ENCODE results near the gene OR4C3. TPM values are rescaled to one million over a fixed set of nuclear protein-coding genes. Genes with fewer than 3 reads are reported as not detected.
"Not testable (repeated sequence)": the region's sequence is repeated elsewhere in the genome, so short reads cannot be mapped to it uniquely, and the experiment has no call there.

The OR4C3 gene
- total RNA-seq: not detected in 2 replicates

DNA sequence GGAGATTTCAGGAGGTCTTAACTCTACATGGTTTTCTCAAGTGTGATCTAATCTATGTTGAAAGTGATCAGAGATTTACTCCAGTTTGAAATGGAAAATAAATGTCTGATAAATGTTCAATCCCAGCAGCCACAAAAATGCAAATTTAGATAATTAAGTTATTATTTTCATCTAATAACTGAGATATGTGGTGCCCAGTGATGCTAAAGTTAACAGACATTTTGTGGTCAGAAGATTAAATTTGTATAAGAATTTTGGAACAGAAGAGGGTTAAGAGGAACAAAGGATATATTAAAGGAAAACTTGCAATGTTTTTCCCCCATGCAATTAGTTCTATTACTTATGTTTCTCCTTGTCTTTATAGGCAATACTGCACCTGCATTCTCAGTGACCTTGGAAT is at the start of gene OR4C3:
Gene OR4C3 (plus strand): TSS at position 301 of the 400 bp plus-strand sequence. CDS start 102 bp downstream, outside the sequence.
- H3K4me3 ChIP-seq (ENCODE audit: low read depth, low read length); DNase-seq (ENCODE audit: low read depth): not testable (repeated sequence)

DNA sequence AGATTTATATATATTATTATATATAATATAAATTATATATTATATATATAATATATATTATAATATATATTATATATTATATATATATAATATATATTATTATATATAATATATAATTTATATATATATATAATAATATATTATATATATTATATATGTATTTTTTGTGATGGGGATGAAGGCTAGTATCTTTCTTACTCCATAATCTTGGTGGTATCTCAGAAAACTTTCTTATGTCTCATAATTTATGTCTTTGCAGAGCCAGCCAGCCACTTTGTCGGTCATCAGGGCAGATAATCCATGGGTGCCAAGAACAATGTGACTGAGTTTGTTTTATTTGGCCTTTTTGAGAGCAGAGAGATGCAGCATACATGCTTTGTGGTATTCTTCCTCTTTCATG is 18.8 kb upstream of the OR4C3 start, which contains the start of gene OR4S1:
Gene OR4S1 (plus strand): TSS at position 301 of the 400 bp plus-strand sequence. CDS start 0 bp downstream, at position 301.
- no peak for DNase-seq (ENCODE audit: low read depth)
- H3K4me3 ChIP-seq (ENCODE audit: low read depth, low read length): no peak within 1 kb of the TSS
- TF ChIP-seq, protein P1, sequence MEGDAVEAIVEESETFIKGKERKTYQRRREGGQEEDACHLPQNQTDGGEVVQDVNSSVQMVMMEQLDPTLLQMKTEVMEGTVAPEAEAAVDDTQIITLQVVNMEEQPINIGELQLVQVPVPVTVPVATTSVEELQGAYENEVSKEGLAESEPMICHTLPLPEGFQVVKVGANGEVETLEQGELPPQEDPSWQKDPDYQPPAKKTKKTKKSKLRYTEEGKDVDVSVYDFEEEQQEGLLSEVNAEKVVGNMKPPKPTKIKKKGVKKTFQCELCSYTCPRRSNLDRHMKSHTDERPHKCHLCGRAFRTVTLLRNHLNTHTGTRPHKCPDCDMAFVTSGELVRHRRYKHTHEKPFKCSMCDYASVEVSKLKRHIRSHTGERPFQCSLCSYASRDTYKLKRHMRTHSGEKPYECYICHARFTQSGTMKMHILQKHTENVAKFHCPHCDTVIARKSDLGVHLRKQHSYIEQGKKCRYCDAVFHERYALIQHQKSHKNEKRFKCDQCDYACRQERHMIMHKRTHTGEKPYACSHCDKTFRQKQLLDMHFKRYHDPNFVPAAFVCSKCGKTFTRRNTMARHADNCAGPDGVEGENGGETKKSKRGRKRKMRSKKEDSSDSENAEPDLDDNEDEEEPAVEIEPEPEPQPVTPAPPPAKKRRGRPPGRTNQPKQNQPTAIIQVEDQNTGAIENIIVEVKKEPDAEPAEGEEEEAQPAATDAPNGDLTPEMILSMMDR (IDR thresholded peaks at IDR 0.05; ENCODE audit: insufficient read depth, low read depth, low read length): no peak

DNA sequence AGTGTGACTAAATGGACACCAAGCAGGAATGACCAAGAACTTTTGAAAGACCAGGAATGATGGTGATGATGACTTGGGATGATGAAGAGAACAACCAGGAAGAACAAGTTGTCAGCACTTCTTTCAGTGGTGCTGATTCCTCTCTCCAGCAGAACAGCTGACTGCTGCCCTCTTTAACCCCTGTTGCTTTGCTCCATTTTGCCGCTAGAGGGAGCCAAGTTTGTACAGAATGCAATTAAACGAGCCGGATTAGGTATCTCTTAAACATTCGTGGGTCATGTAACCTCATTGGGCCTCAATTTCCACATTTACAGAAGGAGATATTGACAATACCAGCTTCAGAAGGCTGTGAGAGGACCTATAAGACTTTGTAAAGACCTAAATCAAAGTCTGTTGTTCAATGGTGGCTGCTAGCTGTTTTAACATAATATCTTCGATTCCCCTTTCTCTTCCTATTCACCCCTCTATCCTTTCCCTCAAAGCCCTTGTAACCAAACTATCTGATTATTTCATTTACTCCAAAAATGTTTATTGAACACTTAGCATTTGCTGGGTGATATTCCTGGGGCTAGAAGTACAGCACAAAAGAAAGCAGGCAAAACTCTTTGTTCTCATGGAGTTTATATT is 16.8 kb upstream of the OR4C3 start:
- TF ChIP-seq, protein P1 (IDR thresholded peaks at IDR 0.05; ENCODE audit: insufficient read depth, low read depth, low read length): peak; percentile 81
- peak; percentile 34 for DNase-seq (ENCODE audit: low read depth)
- H3K4me3 ChIP-seq (ENCODE audit: low read depth, low read length): no peak overlapping the region

DNA sequence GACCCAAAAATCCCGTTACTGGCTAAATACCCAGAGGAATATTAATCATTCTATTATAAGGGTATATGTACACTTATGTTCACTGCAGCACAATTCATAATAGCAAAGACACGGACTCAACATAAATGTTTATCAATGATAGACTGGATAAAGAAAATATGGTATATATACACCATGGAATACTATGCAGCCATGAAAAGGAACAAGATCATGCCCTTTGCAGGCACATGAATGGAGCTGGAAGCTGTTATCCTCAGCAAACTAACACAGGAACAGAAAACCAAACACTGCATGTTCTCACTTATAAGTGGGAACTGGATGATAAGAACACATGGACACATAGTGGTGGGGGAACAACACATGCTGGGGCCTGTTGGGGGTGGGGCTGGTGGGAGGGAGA is 11.1 kb upstream of the OR4C3 start:
- not testable (repeated sequence) for DNase-seq (ENCODE audit: low read depth); H3K4me3 ChIP-seq (ENCODE audit: low read depth, low read length)

DNA sequence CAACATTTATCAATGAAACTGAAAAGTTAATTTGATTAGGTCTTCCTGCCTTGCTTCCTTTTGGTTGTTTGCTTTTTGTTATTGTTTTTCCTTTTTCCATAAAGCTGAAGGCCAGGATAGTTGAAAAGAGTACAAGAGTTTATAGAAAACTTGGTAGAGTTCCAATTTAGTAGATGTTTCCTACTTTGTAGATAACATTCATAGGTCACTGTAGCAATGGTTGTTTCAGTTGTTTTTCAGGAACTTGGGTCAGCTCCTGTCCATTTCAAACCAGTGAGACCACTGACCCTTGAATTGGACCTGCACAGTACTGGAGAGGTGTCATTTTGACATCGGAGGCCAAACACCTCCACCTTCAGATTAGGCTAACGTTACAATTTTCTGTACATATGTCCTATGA is 4.9 kb upstream of the OR4C3 start:
- DNase-seq (ENCODE audit: low read depth); H3K4me3 ChIP-seq (ENCODE audit: low read depth, low read length): not testable (repeated sequence)

DNA sequence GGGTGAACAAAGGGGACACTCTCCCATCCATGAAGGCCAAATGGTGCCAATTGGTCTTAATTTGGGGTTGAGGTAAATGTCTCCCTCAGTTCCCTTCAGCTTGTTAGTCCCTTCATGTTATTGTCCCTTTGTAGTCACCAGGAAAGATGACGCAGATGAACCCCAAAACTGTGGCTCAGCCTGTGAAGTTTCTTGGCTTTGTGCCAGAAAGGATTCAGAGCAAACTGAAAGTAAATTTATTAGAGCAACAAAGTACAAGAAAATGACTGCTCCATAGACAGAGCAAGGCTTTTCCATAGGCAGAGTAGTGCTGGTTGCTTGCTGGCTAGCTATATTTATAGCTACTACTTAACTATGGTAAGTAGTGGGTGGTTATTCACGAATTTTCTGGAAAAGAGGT is 16.7 kb downstream of the OR4C3 start:
- no peak for DNase-seq (ENCODE audit: low read depth)
- H3K4me3 ChIP-seq (ENCODE audit: low read depth, low read length): no peak overlapping the region
- TF ChIP-seq, protein P1 (IDR thresholded peaks at IDR 0.05; ENCODE audit: insufficient read depth, low read depth, low read length): no peak

DNA sequence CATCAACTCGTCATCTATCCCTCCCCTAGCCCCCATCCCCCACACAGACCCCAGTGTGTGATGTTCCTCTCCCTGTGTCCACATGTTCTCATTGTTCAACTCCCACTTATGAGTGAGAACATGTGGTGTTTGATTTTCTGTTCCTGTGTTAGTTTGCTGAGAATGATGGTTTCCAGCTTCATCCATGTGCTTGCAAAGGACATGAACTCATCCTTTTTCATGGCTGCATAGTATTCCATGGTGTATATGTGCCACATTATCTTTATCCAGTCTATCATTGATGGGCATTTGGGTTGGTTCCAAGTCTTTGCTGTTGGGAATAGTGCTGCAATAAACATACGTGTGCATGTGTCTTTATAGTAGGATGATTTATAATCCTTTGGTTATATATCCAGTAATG is 17.8 kb downstream of the OR4C3 start:
- H3K4me3 ChIP-seq (ENCODE audit: low read depth, low read length); DNase-seq (ENCODE audit: low read depth): not testable (repeated sequence)

DNA sequence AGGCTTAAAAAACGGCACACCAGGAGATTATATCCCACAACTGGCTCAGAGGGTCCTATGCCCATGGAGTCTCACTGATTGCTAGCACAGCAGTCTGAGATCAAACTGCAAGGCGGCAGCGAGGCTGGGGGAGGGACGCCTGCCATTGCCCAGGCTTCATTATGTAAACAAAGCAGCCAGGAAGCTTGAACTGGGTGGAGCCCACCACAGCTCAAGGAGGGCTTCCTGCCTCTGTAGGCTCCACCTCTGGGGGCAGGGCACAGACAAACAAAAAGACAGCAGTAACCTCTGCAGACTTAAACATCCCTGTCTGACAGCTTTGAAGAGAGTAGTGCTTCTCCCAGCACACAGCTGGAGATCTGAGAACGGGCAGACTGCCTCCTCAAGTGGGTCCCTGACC is 21.6 kb downstream of the OR4C3 start:
- not testable (repeated sequence) for DNase-seq (ENCODE audit: low read depth); H3K4me3 ChIP-seq (ENCODE audit: low read depth, low read length)

DNA sequence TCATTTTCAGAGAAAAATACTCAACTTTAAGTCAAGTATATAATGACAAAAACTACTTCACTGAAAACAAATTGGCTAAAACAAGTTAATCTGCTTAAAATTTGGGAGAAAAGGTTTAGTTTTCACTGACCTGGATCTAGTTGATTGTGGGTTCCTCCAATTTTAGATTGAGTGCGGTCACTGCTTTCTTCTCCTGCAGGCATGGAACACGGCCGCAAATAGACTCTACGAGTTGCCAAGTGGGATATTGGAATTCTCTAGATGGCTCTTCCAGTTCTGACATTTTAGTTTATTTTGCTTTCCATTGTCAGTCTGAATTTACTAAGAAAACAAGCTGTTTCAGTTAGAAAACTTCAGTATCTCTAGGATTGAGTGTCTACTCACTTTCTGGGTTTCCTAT is 29.3 kb downstream of the OR4C3 start:
- no peak overlapping the region for H3K4me3 ChIP-seq (ENCODE audit: low read depth, low read length)
- TF ChIP-seq, protein P1 (IDR thresholded peaks at IDR 0.05; ENCODE audit: insufficient read depth, low read depth, low read length): no peak
- DNase-seq (ENCODE audit: low read depth): no peak

DNA sequence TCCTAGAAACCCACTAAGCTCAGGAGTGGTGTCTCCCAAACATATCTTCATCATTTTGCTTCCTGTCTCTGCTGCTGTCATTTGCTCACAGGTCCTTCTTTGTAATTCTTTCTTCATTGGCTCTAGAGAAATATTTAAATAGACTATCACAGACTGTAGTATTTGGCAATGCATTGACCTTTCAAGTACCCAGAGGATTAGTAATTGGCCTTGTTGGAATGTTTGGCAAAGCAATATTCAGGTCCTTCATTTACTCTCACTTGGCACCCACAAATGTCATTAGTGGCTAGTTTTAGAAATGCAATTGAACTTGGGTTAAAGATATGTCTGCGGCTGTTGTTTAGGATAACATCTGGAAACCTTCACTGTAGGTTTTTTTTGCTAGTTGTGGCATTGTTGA is 30.0 kb downstream of the OR4C3 start:
- TF ChIP-seq, protein P1 (IDR thresholded peaks at IDR 0.05; ENCODE audit: insufficient read depth, low read depth, low read length): no peak
- no peak overlapping the region for H3K4me3 ChIP-seq (ENCODE audit: low read depth, low read length)
- no peak for DNase-seq (ENCODE audit: low read depth)

DNA sequence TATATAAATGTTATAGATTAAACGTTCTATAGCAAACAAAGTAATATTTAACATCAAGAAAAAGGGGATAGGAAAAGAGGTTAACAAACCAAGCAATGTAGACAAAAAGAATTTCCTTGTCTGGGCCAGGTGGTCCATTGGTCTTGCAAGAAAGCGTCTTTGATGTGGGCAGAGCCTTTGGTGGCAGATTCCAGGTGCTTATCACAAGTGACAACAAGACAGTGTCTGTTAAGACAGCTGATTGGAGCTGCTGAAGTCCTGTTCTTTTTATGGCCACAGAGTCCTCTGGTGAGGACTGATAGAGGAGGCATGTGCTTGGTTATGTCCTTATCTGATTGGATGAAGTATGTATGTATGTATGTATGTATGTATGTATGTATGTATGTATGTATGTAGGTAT is 36.6 kb downstream of the OR4C3 start:
- not testable (repeated sequence) for DNase-seq (ENCODE audit: low read depth); H3K4me3 ChIP-seq (ENCODE audit: low read depth, low read length)
